HEK293T (cell line): ENCODE data around the gene LOXL3.
A peak's percentile ranks its signal among the peaks of the same experiment; 100 is the strongest.

Experiments
- CTCF ChIA-PET: fragments of 350-600 bp; formaldehyde crosslinking; extraction: SDS; loops from one replicate; lab custom pipeline; 2021; ENCODE audit warnings: antibody characterized with exemption, inconsistent platforms; lab: Yijun Ruan, JAX
- POLR2A ChIA-PET: fragments of 350-600 bp; formaldehyde crosslinking; extraction: SDS; loops from one replicate; lab custom pipeline; 2020; ENCODE audit warnings: antibody characterized with exemption, inconsistent platforms; lab: Yijun Ruan, JAX
- DNase-seq: peaks from one replicate; pipeline ENCODE4 v3.0.0; 2012; ENCODE audit warnings: mixed read lengths; ENCODE audit errors: extremely low spot score
- ARNT ChIP-seq: fragments of 450-650 bp; IDR thresholded peaks from 2 replicates; pipeline ENCODE4 v1.6.1; 2017; ENCODE audit warnings: mild to moderate bottlenecking
- BHLHE40 ChIP-seq: fragments of 450-650 bp; IDR thresholded peaks from 2 replicates; pipeline ENCODE4 v1.6.1; 2016; ENCODE audit warnings: mild to moderate bottlenecking, moderate library complexity, borderline replicate concordance
- CTBP1 ChIP-seq: fragments of 450-650 bp; IDR thresholded peaks from 2 replicates; pipeline ENCODE4 v1.6.1; 2016; ENCODE audit warnings: borderline replicate concordance
- ELF4 ChIP-seq: fragments of 450-650 bp; IDR thresholded peaks from 2 replicates; pipeline ENCODE4 v1.6.1; 2017; ENCODE audit warnings: antibody characterized with exemption
- FOXA1 ChIP-seq: fragments of 450-650 bp; IDR thresholded peaks from 2 replicates; pipeline ENCODE4 v1.6.1; 2016; ENCODE audit warnings: mild to moderate bottlenecking
- FOXK2 ChIP-seq: fragments of 450-650 bp; IDR thresholded peaks from 2 replicates; pipeline ENCODE4 v1.6.1; 2016; ENCODE audit warnings: mild to moderate bottlenecking
- FOXM1 ChIP-seq: fragments of 450-650 bp; IDR thresholded peaks from 2 replicates; pipeline ENCODE4 v1.6.1; 2017; ENCODE audit warnings: mild to moderate bottlenecking, borderline replicate concordance
- HDGF ChIP-seq: fragments of 450-650 bp; IDR thresholded peaks from 2 replicates; pipeline ENCODE4 v1.6.1; 2017; ENCODE audit warnings: antibody characterized with exemption, borderline replicate concordance
- L3MBTL2 ChIP-seq: fragments of 450-650 bp; conservative IDR thresholded peaks from 2 replicates; pipeline ENCODE4 v1.6.1; 2016; ENCODE audit warnings: mild to moderate bottlenecking
- LEF1 ChIP-seq: fragments of 450-650 bp; IDR thresholded peaks from 2 replicates; pipeline ENCODE4 v1.6.1; 2017; ENCODE audit warnings: mild to moderate bottlenecking, borderline replicate concordance
- NFRKB ChIP-seq: fragments of 450-650 bp; IDR thresholded peaks from 2 replicates; pipeline ENCODE4 v1.6.1; 2016; ENCODE audit warnings: mild to moderate bottlenecking, moderate library complexity
- SP1 ChIP-seq: fragments of 450-650 bp; IDR thresholded peaks from 2 replicates; pipeline ENCODE4 v1.6.1; 2017
- SUZ12 ChIP-seq: fragments of 450-650 bp; IDR thresholded peaks from 2 replicates; pipeline ENCODE4 v1.6.1; 2016; ENCODE audit warnings: mild to moderate bottlenecking
- TARDBP ChIP-seq: fragments of 450-650 bp; IDR thresholded peaks from 2 replicates; pipeline ENCODE4 v1.6.1; 2016
- ZNF384 ChIP-seq: fragments of 450-650 bp; IDR thresholded peaks from 2 replicates; pipeline ENCODE4 v1.6.1; 2016
- TF ChIP-seq, protein P1 (sequence below): fragments of 450-650 bp; IDR thresholded peaks from 2 replicates; pipeline ENCODE4 v1.6.1; 2016

The LOXL3 gene

GRCh38 chr2:74507145-74507925 lies 46.4 kb downstream of the LOXL3 start, which contains the start of gene PCGF1:
TSS of gene PCGF1 (minus strand) at chr2:74507695. CDS start at chr2:74507668, 27 bp downstream.
- ChIA-PET CTCF (interaction anchor here (0.6 to 1.5 kb wide), 2 partner anchors 25 to 52 kb away, joined by 3 read pairs; no protein-coding TSS in a partner anchor), POLR2A (interaction anchor here (1.0 to 6.4 kb wide), 18 partner anchors 9 to 116 kb away, joined by 3 to 70 read pairs (median 4); partner anchors contain the start of genes AUP1, CCDC142, DQX1 and HTRA2)
- DNase-seq: peak; percentile 97
- TF ChIP-seq HDGF (no peak), ELF4 (peak; percentile 87), FOXK2 (no peak), FOXM1 (0 out of 2 replicates have a peak, but pooled peaks have one; percentile 33), SP1 (no peak), NFRKB (no peak), L3MBTL2 (peak; percentile 61)

DNA sequence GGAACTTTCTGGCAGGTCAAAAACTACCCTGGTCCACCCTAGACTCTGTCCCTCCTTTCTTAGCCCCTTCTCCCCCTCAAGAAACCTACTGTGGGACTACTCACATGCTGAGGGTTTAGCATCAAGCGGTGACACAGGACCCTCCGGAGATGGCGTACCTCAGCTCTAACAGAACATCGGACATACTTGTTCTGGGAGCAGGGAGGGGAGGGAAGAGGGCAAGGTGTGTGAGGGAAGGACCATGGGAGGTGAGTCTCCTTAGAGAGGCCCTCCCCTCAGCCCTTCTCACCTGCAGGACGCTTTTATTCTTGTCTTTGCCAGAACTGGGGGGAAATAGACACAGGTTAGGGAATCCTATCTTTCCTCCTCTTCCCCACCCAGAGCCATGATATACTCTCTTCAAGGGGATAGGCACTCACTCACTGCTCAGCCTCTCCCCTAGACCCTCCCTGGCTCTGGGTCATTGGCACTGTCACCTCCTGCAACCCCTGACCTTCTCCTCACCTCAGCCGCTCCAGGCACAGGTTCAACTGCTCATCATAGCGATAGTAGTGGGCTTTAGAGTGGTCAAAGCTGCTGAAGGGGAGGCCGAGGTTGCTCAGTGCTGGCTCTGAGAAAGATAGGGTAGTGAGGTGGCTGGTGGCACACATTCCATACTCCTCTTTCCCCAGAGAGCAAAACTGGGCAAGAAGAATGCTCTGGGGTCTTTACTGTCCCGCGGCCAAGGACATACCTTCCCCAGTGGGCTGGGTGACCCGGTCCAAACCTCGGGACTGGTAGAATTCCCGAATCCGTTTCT lies 48.1 kb downstream of the LOXL3 start:
- TF ChIP-seq ZNF384 (no peak), ELF4 (no peak), NFRKB (no peak), SP1 (no peak), HDGF (no peak), TARDBP (no peak), FOXK2 (no peak), L3MBTL2 (no peak), CTBP1 (no peak), BHLHE40 (no peak), FOXA1 (no peak), SUZ12 (no peak), ARNT (no peak), LEF1 (no peak), FOXM1 (no peak)
- TF ChIP-seq, protein P1, sequence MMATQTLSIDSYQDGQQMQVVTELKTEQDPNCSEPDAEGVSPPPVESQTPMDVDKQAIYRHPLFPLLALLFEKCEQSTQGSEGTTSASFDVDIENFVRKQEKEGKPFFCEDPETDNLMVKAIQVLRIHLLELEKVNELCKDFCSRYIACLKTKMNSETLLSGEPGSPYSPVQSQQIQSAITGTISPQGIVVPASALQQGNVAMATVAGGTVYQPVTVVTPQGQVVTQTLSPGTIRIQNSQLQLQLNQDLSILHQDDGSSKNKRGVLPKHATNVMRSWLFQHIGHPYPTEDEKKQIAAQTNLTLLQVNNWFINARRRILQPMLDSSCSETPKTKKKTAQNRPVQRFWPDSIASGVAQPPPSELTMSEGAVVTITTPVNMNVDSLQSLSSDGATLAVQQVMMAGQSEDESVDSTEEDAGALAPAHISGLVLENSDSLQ: no peak
- ChIA-PET POLR2A (interaction anchor here (6.4 kb wide), 1 partner anchor 23 kb away, joined by 70 read pairs; the partner anchor contains the start of genes AUP1, DQX1 and HTRA2), CTCF (no interaction called here)
- no peak for DNase-seq

- no peak for DNase-seq
- CTCF ChIA-PET: interaction anchor here (0.6 kb wide), 1 partner anchor 40 kb away, joined by 4 read pairs; no protein-coding TSS in a partner anchor
- no peak for TF ChIP-seq HDGF
- no peak for TF ChIP-seq L3MBTL2
- TF ChIP-seq, protein P1: no peak
- no peak for TF ChIP-seq TARDBP
- no peak for TF ChIP-seq ELF4
- TF ChIP-seq NFRKB: no peak
- no peak for TF ChIP-seq BHLHE40
- TF ChIP-seq FOXA1: no peak
- no peak for TF ChIP-seq LEF1
- TF ChIP-seq FOXM1: no peak
- no peak for TF ChIP-seq SP1
- TF ChIP-seq ZNF384: no peak
- POLR2A ChIA-PET: interaction anchor here (1.1 kb wide), 1 partner anchor 44 kb away, joined by 4 read pairs; no protein-coding TSS in a partner anchor
These were observed 49.2 kb downstream of the LOXL3 start for GRCh38 chr2:74504591-74504990.

DNA sequence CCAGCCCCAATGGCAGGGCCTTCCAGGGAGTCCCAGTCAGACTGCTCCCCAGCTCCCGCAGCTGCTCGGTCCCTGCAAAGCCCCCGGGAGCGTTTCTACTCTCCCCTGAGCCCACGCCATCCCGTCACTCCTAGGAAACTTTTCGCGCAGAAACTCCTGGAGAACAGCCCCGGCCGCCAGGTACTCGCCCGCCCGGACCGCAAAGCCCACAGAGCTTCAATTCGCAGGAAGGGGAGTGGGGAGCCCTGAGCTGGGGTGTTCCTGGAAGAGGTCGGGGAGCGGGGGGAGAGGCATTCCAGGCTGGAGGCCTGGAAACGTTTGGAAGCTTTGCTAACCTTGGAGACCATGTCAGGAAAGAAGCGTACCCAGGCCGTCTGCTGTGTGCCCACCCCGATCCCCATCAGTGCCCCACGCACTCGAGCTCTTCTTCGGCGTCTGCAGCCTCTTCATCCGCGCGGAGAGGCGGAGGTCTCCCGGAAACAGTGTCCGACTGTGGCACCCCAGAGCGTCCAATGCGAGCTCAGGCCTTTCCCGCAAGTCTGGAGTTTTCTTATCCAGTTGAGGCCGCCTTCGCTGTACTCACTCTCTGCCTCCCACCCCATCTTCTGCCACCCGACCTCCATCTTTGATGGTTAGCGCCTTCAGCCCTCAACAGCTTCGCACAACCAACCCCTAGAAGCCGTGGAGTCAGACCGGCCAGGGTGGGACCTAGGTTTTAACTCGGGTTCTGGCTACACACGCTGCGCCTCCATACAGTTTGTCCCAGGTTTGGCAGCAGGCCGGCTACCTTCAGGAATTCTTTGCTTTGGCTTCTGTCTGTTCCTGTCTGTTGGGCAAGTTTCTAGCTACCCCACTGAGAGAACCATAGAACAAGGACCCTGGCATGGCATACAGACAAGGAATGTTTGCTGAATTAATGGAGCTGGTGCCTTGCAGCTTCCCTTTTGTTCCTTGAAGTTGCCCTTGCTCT lies 50.0 kb downstream of the LOXL3 start:
- DNase-seq: no peak
- ChIA-PET POLR2A (interaction anchor here (0.8 to 1.5 kb wide), 5 partner anchors 10 to 45 kb away, joined by 3 to 6 read pairs (median 4); partner anchors contain the start of genes MRPL53, TTC31 and WBP1), CTCF (interaction anchor here (0.6 to 1.4 kb wide), 2 partner anchors 21 to 41 kb away, joined by 4 to 6 read pairs; partner anchors contain the start of genes CCDC142 and TTC31)
- TF ChIP-seq LEF1 (no peak), BHLHE40 (no peak), ZNF384 (no peak), ARNT (no peak), NFRKB (no peak), FOXA1 (no peak), FOXK2 (no peak), SUZ12 (no peak), L3MBTL2 (no peak), FOXM1 (no peak), ELF4 (no peak), CTBP1 (no peak), TARDBP (no peak), SP1 (no peak), HDGF (no peak)
- TF ChIP-seq, protein P1: no peak
